K562 (cell line): Measurements from ENCODE around the gene GPNMB. TPM values are rescaled to one million over a fixed set of nuclear protein-coding genes. Genes with fewer than 3 reads are reported as not detected.

Source experiments
- ATAC-seq: fragments of 200-7000 bp; cut with Tn5 transposase; 3 replicates; pipeline ENCODE4 v1.9.1; 2020; ENCODE audit warnings: moderate library complexity
- BruUV-seq: library from RNA; stranded (reverse); fragments of 400-500 nt; replicated peaks from 2 replicates; lab custom pipeline; 2021; lab: Mats Ljungman, UMichigan
- CTCF ChIA-PET: fragments of 300-600 bp; formaldehyde crosslinking; extraction: SDS; loops from one replicate; lab custom pipeline; 2021; ENCODE audit warnings: low intra/inter-chr PET ratio; lab: Yijun Ruan, JAX
- POLR2A ChIA-PET: fragments of 300-600, 350-650 bp; sonication (Branson Sonifier 250); formaldehyde crosslinking; extraction: SDS; loops from one replicate; lab custom pipeline; 2021; ENCODE audit warnings: antibody characterized with exemption, inconsistent platforms; lab: Yijun Ruan, JAX
- DNase-seq, 4 experiments: peaks; one replicate each; pipeline versions ENCODE4 v3.0.0 to v3.0.0-alpha.2; 2011 to 2018; ENCODE audit warnings: low spot score in 3 of 4, mixed read lengths in 3 of 4; ENCODE audit errors: extremely low read depth in 1 of 4
- FAIRE-seq: peaks from 2 replicates; lab custom pipeline; 2011; peaks lifted over from hg19 to GRCh38; lab: Jason Lieb, UNC
- H2AFZ ChIP-seq: 2 replicates; pipeline ENCODE4 v1.6.0; 2011; ENCODE audit warnings: low read depth, low read length, control low read depth, inconsistent platforms
- H3K27ac ChIP-seq: fragments of 200-600 bp; 3 replicates; pipeline ENCODE4 v1.8.0; 2011; ENCODE audit warnings: low read depth, mild to moderate bottlenecking, control low read depth, inconsistent platforms, low read length, moderate library complexity, mixed read lengths; ENCODE audit errors: extremely low read depth
- H3K27me3 ChIP-seq, 2 experiments: fragments of 300-600 bp in 1 of 2; 2 replicates in 1 of 2; 3 replicates in 1 of 2; pipeline versions ENCODE4 v1.6.0 to v1.8.0; 2011; ENCODE audit warnings: inconsistent platforms in 2 of 2, low read length in 2 of 2, mild to moderate bottlenecking in 1 of 2, mixed read lengths in 1 of 2, moderate library complexity in 1 of 2; ENCODE audit not compliant: control insufficient read depth in 2 of 2, insufficient read depth in 2 of 2
- H3K36me3 ChIP-seq: fragments of 300-600 bp; 3 replicates; pipeline ENCODE4 v1.8.0; 2011; ENCODE audit warnings: mild to moderate bottlenecking, low read length, inconsistent platforms; ENCODE audit not compliant: control insufficient read depth, insufficient read depth
- H3K4me1 ChIP-seq, 2 experiments: fragments of 200-600 bp in 1 of 2; replicated peaks in 1 of 2; 2 replicates in 1 of 2; 3 replicates in 1 of 2; pipeline versions ENCODE4 v1.5.1 to v1.8.0; 2011; ENCODE audit warnings: inconsistent platforms in 2 of 2, low read length in 2 of 2, mild to moderate bottlenecking in 1 of 2, mixed read lengths in 1 of 2, moderate library complexity in 1 of 2; ENCODE audit not compliant: control insufficient read depth in 2 of 2, insufficient read depth in 2 of 2
- H3K4me2 ChIP-seq: 2 replicates; pipeline ENCODE4 v1.6.1; 2011; ENCODE audit warnings: low read length, control low read depth, inconsistent platforms, mixed read lengths; ENCODE audit not compliant: insufficient read depth
- H3K4me3 ChIP-seq: fragments of 200-600 bp; sonication (generic), shearing (Covaris generic); 2 replicates; pipeline ENCODE4 v1.5.1; 2016; ENCODE audit warnings: control low read depth, inconsistent platforms
- H3K79me2 ChIP-seq: fragments of 200-600 bp; 3 replicates; pipeline ENCODE4 v1.8.0; 2011; ENCODE audit warnings: low read length, inconsistent platforms; ENCODE audit not compliant: control insufficient read depth, insufficient read depth
- H3K9ac ChIP-seq, 2 experiments: 2 replicates each; pipeline versions ENCODE4 v1.6.0 to v1.6.1; 2011; ENCODE audit warnings: low read depth in 2 of 2, low read length in 2 of 2, control low read depth in 1 of 2, inconsistent platforms in 1 of 2, mild to moderate bottlenecking in 1 of 2, mixed read lengths in 1 of 2; ENCODE audit not compliant: insufficient read depth in 1 of 2
- H3K9me1 ChIP-seq: one replicate; pipeline ENCODE4 v1.6.0; 2011; ENCODE audit warnings: inconsistent platforms, mild to moderate bottlenecking, low read length, moderate library complexity; ENCODE audit not compliant: control insufficient read depth, insufficient read depth
- H3K9me3 ChIP-seq: replicated peaks from 2 replicates; pipeline ENCODE4 v1.5.1; 2011; ENCODE audit warnings: low read depth, low read length, inconsistent platforms; ENCODE audit not compliant: control insufficient read depth, insufficient read depth
- H4K20me1 ChIP-seq: replicated peaks from 2 replicates; pipeline ENCODE4 v1.6.1; 2011; ENCODE audit warnings: low read length, inconsistent platforms, mixed read lengths; ENCODE audit not compliant: control insufficient read depth, insufficient read depth
- CXXC5 ChIP-seq: fragments of 250-450 bp; sonication (Bioruptor Pico); IDR thresholded peaks from 2 replicates; pipeline ENCODE4 v1.8.0; 2022; ENCODE audit warnings: inconsistent platforms, mild to moderate bottlenecking, moderate library complexity
- L3MBTL2 ChIP-seq: fragments of 450-650 bp; IDR thresholded peaks from 2 replicates; pipeline ENCODE4 v1.6.1; 2016; ENCODE audit warnings: mild to moderate bottlenecking, moderate library complexity
- MGA ChIP-seq: fragments of 450-650 bp; IDR thresholded peaks from 2 replicates; pipeline ENCODE4 v1.6.1; 2016; ENCODE audit warnings: mild to moderate bottlenecking, moderate library complexity
- NFIC ChIP-seq: fragments of 450-650 bp; IDR thresholded peaks from 2 replicates; pipeline ENCODE4 v1.6.1; 2017; ENCODE audit warnings: mild to moderate bottlenecking, inconsistent platforms
- XRCC5 ChIP-seq: fragments of 200-400 bp; formaldehyde crosslinking; IDR thresholded peaks from 2 replicates; pipeline ENCODE4 v1.6.1; 2017; ENCODE audit warnings: low read depth, mild to moderate bottlenecking, low read length
- WGBS: fragments of 100-300 bp; shearing (Covaris generic); methylation state at CpG from one replicate; pipeline ENCODE4 v1.1.6; 2016; ENCODE audit warnings: low coverage, mixed read lengths; ENCODE audit not compliant: insufficient coverage; ENCODE audit errors: missing lambda C conversion rate; 5-methylcytosine and 5-hydroxymethylcytosine counted together
- in situ Hi-C: fragments of 300-500 bp; cut with MboI; formaldehyde crosslinking; loops from 4 replicates; pipeline ENCODE4 v1.15.0; 2018; ENCODE audit warnings: inconsistent platforms, mixed read lengths
- intact Hi-C: fragments of 100-400 bp; cut with micrococcal nuclease; formaldehyde crosslinking; loops from 2 replicates; pipeline ENCODE4 v1.14.2; 2022
- polyA plus RNA-seq, 8 experiments: library from polyadenylated mRNA; depleted of rRNA in 4 of 8; stranded (reverse) in 5 of 8; unstranded in 3 of 8; fragments of >200 nt; fragmentation: Nextera tagmentation in 2 of 8; fragmentation: Illumina TruSeq in 1 of 8; extraction: Ambion mirVana in 2 of 8; extraction: Trizol in 1 of 8; gene quantifications; 2 replicates each; pipeline versions ENCODE4 v1.2.1 to v1.2.3, GENCODE V29; 2011 to 2014; ENCODE audit warnings: inconsistent platforms in 1 of 8, missing spikeins in 1 of 8
- total RNA-seq, 7 experiments: library from RNA; depleted of rRNA in 6 of 7; stranded (reverse); fragments of >200 nt in 6 of 7; fragmentation: Illumina TruSeq in 2 of 7; extraction: Trizol in 2 of 7; gene quantifications; 2 replicates each; pipeline versions ENCODE4 v1.2.1 to v1.2.3, GENCODE V29; 2011 to 2021; ENCODE audit warnings: low replicate concordance in 1 of 7
- TF ChIP-seq, protein P1 (sequence below): sonication (generic); formaldehyde crosslinking; IDR thresholded peaks from 2 replicates; pipeline ENCODE4 v1.8.1; 2023; ENCODE audit warnings: mild to moderate bottlenecking, missing genetic modification reagents

GPNMB gene
- total and polyA plus RNA-seq, 9 of the 15 experiments (the other 6 are each of a cell fraction or from before 2014, with no cell fraction given), result 0.15 to 0.72 (median 0.33) TPM

DNA sequence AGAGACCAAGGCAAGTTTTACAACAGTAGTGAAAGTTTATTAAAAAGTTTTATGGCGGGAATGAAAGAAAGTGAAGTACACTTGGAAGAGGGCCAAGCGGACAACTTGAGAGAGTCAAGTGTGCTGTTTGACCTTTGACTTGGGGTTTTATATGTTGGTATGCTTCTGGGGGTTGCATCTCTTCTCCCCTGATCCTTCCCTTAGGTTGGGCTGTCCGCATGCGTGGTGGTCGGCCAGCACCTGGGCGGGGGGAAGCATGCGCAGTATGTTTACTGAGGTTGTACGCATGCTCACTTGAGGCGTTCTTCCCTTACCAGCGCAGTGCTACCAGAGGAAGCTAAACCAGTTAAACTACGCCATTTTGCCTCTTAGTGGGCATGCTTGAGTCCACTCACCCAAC, 32.8 kb upstream of the GPNMB start:
- H3K4me1 ChIP-seq, result peaks cover 0 to 3% of the 10 kb centered on the region in 2 experiments; a peak in 1 of 5 replicates
- ChIA-PET CTCF (no interaction called here), POLR2A (interaction anchor here (0.9 to 1.6 kb wide), 3 partner anchors 10 to 15 kb away, joined by 4 to 5 read pairs (median 4); no protein-coding TSS in a partner anchor)
- H3K9me1 ChIP-seq, result no peaks in the 10 kb centered on the region
- DNase-seq (no peak), FAIRE-seq (no peak), ATAC-seq (no peak)
- H3K9me3 ChIP-seq, result no peaks in the 10 kb centered on the region
- no TSS peak for BruUV-seq
- in situ Hi-C loops (no loop called here), intact Hi-C loops (no loop called here)
- H3K27me3 ChIP-seq, result no peaks in the 10 kb centered on the region
- H4K20me1 ChIP-seq, result no peaks in the 10 kb centered on the region
- H3K9ac ChIP-seq, result no peak overlapping the region
- H3K27ac ChIP-seq, result no peak overlapping the region
- H3K4me3 ChIP-seq, result no peak overlapping the region
- no peaks in the 10 kb centered on the region for H3K79me2 ChIP-seq
- no peaks in the 10 kb centered on the region for H3K36me3 ChIP-seq
- no peak overlapping the region for H2AFZ ChIP-seq
- 77% methylated on average over 11 of the region's 11 CpGs for WGBS
- no peak overlapping the region for H3K4me2 ChIP-seq
- TF ChIP-seq MGA (peak; percentile 45; the same call in 1 of the 2 replicates), CXXC5 (no peak), XRCC5 (no peak), L3MBTL2 (peak; percentile 23; the same call in 1 of the 2 replicates), NFIC (peak; percentile 68)
- TF ChIP-seq, protein P1, sequence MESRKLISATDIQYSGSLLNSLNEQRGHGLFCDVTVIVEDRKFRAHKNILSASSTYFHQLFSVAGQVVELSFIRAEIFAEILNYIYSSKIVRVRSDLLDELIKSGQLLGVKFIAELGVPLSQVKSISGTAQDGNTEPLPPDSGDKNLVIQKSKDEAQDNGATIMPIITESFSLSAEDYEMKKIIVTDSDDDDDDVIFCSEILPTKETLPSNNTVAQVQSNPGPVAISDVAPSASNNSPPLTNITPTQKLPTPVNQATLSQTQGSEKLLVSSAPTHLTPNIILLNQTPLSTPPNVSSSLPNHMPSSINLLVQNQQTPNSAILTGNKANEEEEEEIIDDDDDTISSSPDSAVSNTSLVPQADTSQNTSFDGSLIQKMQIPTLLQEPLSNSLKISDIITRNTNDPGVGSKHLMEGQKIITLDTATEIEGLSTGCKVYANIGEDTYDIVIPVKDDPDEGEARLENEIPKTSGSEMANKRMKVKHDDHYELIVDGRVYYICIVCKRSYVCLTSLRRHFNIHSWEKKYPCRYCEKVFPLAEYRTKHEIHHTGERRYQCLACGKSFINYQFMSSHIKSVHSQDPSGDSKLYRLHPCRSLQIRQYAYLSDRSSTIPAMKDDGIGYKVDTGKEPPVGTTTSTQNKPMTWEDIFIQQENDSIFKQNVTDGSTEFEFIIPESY (CRISPR knock-in tag), result peak; percentile 58; the same call in 1 of the 2 replicates
- TF ChIP-seq, all 486 proteins: peak for 4
